H1 (cell line): ENCODE data around the gene SEC11A.

Source experiments
- BACH1 ChIP-seq: IDR thresholded peaks from 2 replicates; pipeline ENCODE4 v1.6.1; 2012; ENCODE audit warnings: low read length, improper control_type of control experiment
- BRCA1 ChIP-seq: IDR thresholded peaks from 2 replicates; pipeline ENCODE4 v1.6.1; 2012; ENCODE audit warnings: low read depth, low read length, improper control_type of control experiment
- EP300 ChIP-seq, 2 experiments: IDR thresholded peaks; 1 replicate in 1 of 2; 2 replicates in 1 of 2; pipeline ENCODE4 v1.6.1; 2011 to 2012; ENCODE audit warnings: low read depth in 2 of 2, low read length in 2 of 2, mild to moderate bottlenecking in 2 of 2, borderline replicate concordance in 1 of 2, inconsistent platforms in 1 of 2, moderate library complexity in 1 of 2
- EZH2 ChIP-seq: fragments of 200-600 bp; sonication (generic); IDR thresholded peaks from 2 replicates; pipeline ENCODE4 v1.7.1; 2012; ENCODE audit warnings: low read depth, mild to moderate bottlenecking, moderate library complexity, low read length, inconsistent platforms; ENCODE audit not compliant: severe bottlenecking
- POLR2A ChIP-seq, 2 experiments: IDR thresholded peaks; 1 replicate in 1 of 2; 2 replicates in 1 of 2; pipeline ENCODE4 v1.6.1; 2011; ENCODE audit warnings: low read depth in 2 of 2, low read length in 2 of 2, mild to moderate bottlenecking in 2 of 2; ENCODE audit errors: control extremely low read depth in 1 of 2
- SIN3A ChIP-seq, 2 experiments: IDR thresholded peaks in 1 of 2; conservative IDR thresholded peaks in 1 of 2; 2 replicates each; pipeline ENCODE4 v1.6.1; 2011 to 2012; ENCODE audit warnings: low read length in 2 of 2, improper control_type of control experiment in 1 of 2, low read depth in 1 of 2, mild to moderate bottlenecking in 1 of 2
- TAF1 ChIP-seq: IDR thresholded peaks from 2 replicates; pipeline ENCODE4 v1.6.1; 2011; ENCODE audit warnings: mild to moderate bottlenecking, low read depth, low read length
- TF ChIP-seq, protein P1 (sequence below), 3 experiments: IDR thresholded peaks; 1 replicate in 2 of 3; 2 replicates in 1 of 3; pipeline versions ENCODE4 v1.5.1 to v1.6.1; 2011; ENCODE audit warnings: low read length in 3 of 3, mild to moderate bottlenecking in 3 of 3, inconsistent platforms in 2 of 3, low read depth in 1 of 3, moderate library complexity in 1 of 3; ENCODE audit not compliant: insufficient read depth in 1 of 3; ENCODE audit errors: control extremely low read depth in 1 of 3

DNA sequence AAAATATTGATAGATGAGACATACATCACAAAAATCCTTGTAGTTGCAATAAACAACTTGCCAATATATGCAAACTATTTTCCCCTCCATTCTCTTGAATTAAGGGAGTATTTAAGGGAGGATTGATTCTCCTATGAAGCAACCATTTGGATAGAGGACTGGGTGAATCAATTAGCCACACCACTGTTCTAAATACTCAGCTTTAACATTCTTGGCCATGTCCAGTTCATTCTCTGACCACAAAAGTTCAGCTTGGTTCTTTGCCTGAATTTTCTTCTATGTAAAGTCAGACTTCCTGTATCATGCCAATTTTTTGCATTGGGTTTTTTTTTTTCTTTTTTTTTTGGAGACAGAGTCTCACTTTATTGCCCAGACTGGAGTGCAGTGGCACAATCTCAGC lies 15.8 kb upstream of the SEC11A start:
- TF ChIP-seq, protein P1, sequence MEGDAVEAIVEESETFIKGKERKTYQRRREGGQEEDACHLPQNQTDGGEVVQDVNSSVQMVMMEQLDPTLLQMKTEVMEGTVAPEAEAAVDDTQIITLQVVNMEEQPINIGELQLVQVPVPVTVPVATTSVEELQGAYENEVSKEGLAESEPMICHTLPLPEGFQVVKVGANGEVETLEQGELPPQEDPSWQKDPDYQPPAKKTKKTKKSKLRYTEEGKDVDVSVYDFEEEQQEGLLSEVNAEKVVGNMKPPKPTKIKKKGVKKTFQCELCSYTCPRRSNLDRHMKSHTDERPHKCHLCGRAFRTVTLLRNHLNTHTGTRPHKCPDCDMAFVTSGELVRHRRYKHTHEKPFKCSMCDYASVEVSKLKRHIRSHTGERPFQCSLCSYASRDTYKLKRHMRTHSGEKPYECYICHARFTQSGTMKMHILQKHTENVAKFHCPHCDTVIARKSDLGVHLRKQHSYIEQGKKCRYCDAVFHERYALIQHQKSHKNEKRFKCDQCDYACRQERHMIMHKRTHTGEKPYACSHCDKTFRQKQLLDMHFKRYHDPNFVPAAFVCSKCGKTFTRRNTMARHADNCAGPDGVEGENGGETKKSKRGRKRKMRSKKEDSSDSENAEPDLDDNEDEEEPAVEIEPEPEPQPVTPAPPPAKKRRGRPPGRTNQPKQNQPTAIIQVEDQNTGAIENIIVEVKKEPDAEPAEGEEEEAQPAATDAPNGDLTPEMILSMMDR (IDR thresholded peaks at IDR 0.05; ENCODE audit: control extremely low read depth in 1 of 3, insufficient read depth in 1 of 3, low read depth in 1 of 3, low read length in 3 of 3) = no peak
- TF ChIP-seq EZH2 (no peak), TAF1 (no peak), BACH1 (no peak), EP300 (IDR thresholded peaks at IDR 0.05; ENCODE audit: borderline replicate concordance in 1 of 2, low read depth in 2 of 2, low read length in 2 of 2) (no peak), SIN3A (conservative IDR thresholded peaks at IDR 0.05 in 1 of 2, IDR thresholded peaks at IDR 0.05 in 1 of 2; ENCODE audit: low read depth in 1 of 2, low read length in 2 of 2) (no peak), BRCA1 (no peak), POLR2A (IDR thresholded peaks at IDR 0.05; ENCODE audit: control extremely low read depth in 1 of 2, low read depth in 2 of 2, low read length in 2 of 2) (no peak)
